NCI-H2081 (cell line): ENCODE results near the gene CACNG1.
A peak's percentile ranks its signal among the peaks of the same experiment; 100 is the strongest.

ENCODE experiments used
- DNase-seq, 2 experiments: peaks; one replicate each; lab custom pipeline; 2025; lab: John Stamatoyannopoulos, UW

CACNG1 gene, protein sequence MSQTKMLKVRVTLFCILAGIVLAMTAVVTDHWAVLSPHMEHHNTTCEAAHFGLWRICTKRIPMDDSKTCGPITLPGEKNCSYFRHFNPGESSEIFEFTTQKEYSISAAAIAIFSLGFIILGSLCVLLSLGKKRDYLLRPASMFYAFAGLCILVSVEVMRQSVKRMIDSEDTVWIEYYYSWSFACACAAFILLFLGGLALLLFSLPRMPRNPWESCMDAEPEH

DNA sequence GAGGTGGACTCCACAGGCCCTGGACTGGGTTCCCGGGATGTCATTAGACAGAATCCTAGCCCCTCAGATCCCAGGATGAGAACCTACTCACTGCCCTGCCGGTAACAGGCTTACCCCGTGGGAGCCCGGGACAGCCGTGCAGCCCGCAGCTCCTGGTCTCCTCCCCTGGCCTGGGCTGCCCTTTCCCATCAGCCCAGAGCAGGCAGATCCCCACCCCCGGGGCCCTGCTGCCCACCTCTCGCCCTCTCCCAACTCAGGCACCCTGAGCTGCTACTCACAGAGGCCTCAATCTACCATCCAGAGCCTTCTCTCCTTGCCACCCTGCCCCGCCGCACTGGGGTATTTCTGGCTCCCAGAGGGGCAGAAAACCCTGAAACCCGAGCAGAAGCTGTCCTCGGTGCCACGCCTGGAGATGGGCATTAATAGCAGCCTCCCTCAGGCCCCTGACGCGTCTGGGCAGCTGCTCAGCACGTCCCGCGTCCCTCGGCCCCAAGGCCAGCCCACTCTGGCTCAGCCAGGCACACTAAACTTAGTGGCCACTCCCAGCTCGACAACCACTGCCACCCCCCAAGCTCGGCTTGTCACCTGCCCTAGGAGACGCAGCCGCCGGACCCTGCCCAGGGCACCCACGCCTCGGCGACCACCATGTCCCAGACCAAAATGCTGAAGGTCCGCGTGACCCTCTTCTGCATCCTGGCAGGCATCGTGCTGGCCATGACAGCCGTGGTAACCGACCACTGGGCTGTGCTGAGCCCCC is at the start of gene CACNG1:
TSS of gene CACNG1 (plus strand) at position 539 of the 757 bp plus-strand sequence. CDS start at position 646, 107 bp downstream.
- no peak for DNase-seq

DNA sequence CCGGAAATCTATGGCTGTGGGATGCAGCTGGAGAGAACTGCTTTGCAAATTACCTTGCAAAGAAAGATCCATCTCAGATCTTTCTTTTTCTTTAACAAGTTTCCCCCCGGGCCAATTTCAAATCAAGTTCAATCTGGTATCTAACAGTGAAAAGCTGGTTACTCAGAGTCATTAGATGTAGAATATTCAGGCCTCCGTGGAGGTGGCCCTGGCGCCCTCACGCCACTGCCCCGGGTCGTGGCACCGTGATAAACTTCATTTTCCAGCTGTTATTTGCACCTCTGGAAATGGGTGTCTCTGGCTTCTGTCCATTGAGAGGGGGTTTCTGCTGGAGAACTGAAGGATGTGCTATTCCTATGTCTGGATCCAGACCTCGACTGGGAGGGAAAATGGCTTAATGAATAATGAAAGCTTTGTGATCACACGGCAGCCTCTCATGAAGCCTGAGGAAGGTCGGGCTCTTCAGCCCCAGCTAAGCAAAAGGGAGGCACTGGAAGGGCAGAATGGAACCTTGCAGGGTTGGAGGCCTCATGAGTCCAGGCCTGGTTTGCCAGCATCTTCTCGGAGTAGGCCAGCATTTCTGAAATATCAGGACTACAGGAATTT is 49.3 kb upstream of the CACNG1 start:
- no peak for DNase-seq

DNA sequence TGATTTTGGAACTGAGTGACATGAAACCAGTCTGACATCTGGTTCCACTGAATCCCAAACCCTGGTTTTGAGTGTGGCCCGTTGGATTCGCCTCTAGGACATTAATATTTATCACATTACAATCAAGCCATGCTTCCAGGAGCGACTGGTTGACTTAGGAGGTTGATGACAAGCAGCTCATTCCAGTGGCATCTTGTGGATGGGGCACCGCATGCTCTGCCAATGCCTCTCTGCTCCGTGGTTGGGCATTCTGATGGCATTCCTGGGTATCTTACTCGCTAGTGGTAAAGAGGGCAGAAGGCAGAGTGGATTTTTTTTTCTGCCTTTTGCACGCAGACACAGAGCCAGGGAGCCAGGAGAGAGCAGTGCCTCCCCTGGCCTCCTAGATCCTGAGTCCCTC is 48.4 kb upstream of the CACNG1 start:
- no peak for DNase-seq

DNA sequence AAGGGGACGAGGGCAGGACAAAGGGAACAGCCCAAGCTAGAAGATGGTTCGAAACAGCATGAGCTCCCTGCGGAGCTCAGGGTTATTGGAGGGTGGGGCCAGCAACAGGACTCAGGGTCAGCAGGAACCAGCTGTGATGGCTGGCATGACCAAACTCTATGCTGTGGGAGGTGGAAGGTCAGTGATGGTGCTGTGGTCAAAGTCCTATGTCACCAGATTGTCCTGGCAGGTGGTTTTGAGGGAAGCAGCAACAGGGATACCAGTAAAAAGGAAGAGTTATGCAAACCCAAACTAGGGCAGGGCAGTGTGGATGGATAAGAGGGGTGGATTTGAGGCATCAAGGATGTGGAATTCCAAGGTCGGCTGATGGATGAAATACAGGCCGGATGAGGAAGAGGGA is 47.4 kb upstream of the CACNG1 start:
- DNase-seq = no peak

DNA sequence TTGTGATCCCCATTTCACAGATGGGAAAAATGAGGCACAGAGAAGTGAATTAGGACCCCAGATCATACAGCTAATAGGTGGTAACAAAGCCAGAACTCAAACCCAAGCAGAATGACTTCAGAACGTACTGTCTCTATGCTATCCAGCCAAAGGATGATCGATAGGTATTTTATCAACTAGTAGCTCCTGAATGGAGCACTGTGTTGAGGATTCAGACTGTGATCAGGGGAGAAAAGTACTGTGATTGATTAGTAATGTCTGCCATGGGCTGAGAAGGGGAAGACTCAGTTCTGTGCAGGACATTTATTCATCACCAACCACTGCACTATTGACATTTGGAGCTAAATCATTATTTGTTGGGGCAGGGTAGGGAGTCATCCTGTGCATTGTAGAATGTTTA is 41.1 kb upstream of the CACNG1 start:
- DNase-seq = no peak

DNA sequence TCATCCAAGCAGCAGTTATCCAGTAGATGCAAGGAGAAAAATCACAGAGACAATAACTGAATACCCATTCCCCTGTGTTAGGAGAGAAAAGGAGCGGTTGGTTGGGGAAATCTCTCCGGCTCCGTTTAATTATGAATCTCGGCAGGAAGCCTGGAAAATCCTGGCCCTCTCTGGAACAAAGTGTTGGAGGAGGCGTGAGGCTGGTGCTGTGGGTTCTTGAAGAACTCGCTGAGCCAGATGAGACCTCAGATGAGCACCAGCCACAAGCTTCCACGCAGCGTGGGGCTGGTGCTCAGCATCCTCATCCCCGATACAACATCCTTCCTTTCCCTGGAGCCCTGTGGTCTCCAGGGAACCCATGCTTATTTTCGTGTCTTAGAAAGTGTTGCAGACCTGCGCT is 40.2 kb upstream of the CACNG1 start:
- no peak for DNase-seq

DNA sequence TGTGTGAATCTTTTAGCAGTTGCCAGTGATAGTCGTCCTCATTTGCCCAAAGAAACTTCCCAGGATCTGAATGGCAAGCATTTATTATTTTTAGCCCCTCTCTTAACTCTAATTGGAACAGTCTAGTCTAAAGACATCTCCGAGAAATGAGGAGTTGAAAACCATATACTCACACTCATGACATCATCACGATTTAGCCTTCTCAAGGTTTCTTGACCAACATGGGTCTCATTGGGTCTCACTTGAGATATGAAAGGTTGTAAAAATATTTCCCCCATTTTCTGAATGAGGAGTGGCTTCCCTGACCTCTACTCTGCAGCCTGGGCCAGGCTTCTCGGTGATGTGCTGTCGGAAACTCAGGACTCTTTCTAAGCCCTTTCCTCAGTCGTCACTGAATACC is 37.1 kb upstream of the CACNG1 start:
- DNase-seq = no peak

DNA sequence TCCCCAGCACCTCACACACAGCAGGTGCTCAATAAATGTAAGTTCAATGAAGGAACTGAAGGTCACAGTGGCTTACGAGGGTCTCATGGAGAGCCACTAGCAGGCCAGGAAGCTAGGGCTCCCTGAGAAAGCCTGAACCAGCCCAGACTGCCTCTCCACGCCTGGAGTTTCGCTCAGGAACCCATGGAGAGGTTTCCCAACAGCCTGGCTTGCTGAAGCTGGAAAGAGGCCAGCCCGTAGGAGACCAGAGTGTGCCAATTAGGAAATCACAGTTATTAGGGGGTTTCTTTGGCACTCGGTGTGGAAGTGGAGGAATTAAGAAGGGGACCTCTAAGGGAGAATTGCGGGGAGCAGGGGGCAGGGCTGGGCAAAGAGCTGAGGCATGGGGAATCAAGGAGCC is 36.3 kb upstream of the CACNG1 start:
- no peak for DNase-seq

DNA sequence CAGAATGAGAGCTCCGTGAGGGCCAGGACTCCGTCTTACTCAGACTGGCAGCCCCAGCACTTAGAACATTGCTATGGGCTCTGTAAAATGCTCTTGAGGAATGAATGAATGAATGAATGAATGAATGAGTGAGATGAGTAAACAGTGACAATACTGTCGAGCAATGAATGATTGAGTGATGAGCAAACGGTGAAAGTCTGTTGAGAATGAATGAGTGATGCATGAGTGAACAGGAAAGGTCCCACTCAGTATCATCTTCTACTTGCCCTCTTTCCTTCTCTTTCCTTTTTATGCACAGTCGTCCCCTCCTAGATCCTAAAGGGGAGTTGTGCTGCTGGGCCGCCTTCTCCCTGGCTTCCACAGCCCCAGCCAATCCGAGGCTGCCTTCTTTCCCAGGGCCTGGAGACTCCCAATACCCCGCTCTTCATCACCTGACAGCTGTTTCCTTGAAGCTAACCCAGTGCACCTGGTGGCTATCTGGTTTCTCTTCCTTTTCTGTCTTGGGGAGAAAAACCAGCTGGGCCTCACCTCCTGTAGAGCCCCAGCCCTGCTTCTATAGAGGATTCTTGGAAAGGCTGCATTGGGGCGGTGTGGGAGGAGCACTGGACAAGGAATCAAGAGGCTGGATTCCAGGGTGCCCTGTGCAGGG is 32.7 kb upstream of the CACNG1 start:
- no peak for DNase-seq

DNA sequence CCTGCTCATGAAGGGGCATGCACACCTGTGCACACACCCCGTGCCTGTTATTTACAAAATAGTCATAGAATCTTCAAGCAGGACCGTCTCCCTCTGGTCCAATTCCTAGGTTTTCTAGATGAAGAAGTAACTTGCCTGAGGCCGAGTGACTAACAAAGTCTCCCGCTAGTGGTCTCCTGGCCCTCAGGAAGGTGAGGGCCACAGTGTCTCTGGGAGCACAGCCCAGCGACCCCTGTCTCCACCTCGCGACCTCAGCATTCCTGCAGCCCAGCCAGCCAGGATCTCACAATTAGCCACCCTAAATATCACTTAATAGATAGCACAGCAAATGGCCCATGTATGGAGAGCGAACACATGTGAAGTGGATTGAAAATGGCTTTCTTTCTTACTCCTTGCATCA is 30.5 kb upstream of the CACNG1 start:
- DNase-seq = no peak

DNA sequence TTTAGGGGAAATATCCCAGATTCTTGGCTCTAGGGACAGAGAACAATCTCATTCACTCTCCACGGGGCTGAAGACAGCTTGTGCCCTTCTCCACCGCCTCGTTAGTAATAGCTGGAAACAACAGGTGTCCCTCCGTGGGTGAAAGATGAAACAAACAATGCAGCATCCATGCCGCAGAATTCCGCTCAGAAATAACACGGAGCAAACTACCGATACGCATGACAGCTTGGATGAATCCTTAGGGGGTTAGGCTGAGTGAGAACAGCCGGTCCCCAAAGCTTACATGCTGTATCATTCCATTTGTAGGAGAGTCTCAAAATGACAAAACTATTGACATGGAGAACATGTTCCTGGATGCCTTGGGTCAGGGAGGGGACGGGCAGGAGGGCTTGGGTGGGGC is 29.4 kb upstream of the CACNG1 start:
- DNase-seq = no peak

DNA sequence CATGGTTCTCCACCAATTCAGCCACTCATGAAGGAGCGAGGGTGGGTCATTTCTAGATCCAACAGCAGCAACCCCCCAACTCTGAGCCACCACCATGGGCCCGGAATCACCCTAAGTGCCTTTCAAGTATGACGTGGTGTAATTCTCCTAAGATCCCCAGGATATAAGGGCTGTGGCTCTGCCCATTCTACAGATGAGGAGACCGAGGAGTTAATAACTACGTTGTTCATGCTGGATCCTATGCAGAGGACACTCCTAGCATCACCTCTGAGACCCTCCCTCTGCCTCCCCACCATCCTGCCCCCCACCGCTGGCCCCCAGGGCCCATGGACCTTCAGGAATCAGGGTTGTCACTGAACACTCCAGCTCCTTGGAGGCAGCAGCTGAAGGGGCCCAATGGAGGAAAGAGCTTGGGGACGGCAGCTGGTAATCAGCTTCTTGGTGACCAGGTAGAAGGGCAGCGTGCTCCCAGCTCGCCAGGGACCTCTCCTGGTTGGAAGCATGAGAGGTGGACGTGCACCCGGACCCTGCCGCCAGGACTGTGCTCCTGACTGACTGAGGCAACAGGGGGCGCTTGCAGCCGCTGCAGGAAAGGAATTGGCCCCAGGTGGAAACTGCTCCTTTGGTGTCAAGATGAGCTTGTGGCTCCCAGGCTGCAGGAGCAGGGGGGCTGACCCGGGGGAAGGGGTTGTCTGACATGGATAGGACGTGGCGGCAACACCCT is 28.2 kb upstream of the CACNG1 start:
- DNase-seq = no peak

DNA sequence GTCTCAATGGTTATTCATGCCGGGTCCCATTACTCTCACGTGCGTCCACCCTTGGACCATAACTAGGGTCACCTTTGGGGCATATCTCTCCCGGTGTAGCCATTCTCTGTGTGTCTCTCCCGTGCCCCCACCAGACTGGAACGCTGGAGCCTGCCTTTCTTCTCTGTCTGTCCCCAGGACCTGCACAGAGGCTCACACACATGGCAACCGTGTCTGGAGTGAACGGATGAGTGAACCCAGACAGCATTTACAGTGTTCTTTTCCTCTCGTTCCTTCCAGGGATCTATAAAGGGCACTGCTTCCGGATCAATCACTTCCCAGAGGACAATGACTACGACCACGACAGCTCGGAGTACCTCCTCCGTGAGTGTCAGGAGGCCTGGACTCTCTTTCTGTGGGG is 26.4 kb upstream of the CACNG1 start:
- no peak for DNase-seq

DNA sequence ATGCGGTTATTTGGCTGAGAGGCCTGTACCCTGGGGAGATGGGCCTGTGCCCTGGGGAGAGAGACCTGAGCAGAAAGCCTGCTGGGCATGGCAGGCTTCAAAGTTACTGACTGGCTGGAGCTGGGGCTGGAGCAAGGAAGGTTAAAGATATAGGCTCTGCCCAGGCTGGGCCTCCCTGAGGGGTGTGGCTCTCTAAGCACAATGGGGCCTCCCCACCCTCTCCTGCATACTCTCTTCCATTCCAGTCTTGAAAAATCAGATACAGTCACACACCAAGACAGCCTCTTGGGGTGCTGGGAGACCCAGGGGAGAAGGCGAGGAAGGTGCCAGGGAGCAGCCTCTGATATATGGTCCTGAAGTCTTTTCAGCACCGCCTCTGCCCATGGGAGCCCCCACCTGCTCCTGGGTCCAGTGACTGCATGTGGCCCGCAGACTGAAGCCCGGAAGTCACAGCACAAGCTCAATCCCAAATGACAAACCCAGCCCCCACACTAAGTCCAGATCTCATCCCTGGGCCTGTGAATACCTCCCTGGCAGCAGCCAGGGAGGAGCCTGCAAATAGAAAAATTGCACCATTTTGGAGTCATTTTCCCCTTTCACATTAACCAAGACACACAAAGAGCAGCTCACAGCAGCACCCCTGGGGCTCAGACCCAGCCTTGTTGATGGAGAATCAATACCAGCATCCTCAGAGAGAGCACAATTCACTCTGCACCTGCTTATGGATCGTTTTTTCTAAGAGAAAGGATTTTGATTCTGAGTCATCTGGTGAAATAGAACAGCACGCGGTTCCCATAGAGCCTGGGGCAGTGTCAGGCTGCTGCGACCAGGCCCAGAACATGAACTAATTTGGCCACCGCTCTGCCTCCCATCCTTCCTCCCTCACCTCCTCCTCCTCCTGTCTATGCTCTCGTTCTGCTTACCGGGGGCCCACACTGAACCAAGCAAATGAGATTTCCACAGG is 25.6 kb upstream of the CACNG1 start:
- DNase-seq = peak; percentile 64 to 78

DNA sequence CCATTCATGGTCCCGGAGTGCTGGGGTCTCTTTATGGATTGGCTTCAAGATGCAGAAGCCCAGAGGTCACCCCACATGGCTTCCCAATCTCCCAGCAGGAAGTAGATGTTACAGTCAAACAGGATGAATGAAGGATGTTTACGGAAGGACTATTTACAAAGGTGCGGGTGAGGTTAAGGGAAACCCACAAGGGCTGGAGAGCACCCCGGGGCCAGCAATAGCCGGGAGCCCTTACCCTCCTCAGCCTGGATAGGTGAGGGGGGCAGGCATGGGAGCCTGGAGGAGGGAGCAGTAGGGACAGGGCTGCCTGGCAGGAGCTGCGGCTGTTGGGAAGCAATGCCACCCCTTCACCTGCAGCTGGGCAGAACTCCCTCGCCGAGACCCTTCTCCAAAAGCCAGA is 24.5 kb upstream of the CACNG1 start:
- DNase-seq = peak in 1 of 2 experiments; percentile 6

DNA sequence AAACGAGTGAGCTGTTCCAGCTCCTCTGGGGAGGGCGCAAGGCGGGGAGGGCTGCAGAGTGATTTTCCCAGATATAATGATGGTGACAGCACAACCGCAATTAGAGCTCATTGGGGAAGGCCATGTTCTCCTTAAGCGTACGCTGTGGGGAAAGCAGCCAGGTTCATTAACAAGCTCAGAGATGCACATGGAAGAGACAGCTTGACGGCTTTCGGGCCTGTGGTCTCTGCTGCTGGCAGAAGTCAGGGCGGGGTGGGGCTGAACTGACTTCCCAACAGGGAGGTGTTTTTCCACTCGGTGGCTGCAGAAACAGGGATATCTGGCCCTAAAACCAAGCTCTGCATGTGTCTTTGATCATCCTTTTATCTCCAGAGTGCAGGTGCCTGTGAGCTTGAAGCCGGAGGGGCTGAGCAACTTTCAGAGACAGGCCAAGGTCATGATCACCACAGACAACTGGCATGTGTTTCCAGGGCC is 24.0 kb upstream of the CACNG1 start:
- DNase-seq = peak; percentile 52 to 70

DNA sequence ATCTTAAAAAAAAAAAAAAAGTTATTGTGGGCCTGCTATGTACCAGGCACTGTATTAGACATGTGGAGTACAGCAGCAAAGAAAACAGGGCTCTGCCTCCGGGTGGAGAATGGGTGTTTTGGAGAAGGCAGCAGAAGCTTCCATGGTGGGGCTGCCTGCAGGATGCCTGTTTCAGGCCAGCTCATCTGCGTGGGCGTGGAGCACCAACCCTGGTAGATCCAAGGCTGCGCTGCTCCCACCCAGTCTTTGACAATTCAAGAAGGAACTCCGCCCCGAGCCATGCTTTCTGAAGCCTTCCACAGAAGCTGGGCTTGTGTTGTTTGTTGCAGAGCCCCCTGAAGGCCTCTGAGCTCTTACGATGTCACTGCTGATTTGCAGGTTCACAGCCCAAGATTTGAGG is 23.2 kb upstream of the CACNG1 start:
- DNase-seq = no peak

DNA sequence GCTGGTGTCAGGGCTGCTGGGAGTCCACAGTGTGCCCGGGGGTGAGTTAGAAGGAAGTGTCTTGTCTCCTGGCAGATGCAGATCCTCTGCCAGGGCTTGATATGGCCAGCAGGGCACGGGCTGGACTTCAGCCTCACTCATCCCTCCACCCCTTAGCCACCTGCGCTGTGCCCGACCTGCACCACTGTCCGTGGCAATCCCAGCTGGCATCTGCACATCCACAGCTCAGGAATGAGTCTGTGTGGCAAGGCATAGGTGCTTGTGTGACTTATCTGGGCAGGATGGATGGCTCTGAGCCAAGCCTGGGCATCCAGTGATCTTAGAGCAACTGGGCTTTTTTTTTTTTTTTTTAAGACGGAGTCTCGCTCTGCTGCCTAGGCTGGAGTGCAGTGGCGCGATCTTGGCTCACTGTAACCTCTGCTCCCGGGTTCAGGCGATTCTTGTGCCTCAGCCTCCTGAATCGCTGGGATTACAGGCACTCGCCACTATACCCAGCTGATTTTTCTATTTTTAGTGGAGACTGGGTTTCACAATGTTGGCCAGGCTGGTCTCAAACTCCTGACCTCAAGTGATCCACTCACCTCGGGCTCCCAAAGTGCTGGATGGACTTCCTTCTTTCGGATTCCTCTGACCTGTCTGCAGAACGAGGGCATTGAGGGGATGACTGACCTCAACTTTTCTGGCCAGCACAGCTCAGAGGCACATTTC is 22.5 kb upstream of the CACNG1 start:
- no peak for DNase-seq

DNA sequence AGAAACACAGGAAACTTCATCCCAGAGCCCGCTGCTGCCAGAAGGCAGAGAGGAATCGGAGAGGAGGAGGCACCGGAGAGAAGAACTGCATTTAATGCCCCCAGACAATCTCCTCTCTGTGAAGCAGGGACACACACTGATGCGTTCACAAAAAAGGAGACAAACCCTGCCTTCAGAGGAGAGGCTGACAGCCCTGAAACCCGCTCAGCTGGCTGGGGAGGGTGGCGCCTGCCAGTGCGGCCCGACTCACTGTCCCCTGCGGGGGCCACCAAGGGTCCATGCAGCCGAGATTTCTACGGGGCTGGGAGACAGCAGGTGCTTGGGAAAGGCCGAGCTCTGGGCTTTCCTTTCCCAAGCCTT is 21.9 kb upstream of the CACNG1 start:
- no peak for DNase-seq

DNA sequence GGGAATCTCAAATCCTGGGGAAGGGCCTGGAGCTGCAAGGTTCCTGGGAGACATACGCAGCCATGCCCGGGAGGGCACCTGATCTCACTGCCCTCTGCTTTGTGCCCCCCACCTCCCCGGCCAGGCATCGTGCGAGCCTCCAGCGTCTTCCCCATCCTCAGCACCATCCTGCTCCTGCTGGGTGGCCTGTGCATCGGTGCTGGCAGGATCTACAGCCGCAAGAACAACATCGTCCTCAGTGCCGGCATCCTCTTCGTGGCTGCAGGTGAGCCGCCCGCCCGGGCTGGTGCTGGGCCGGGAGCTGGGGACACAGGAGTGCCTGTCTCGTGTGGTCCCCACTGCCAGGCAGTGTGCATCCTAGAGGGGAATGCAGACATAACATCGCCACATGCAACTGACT is 19.6 kb upstream of the CACNG1 start:
- no peak for DNase-seq
